Tibial nerve (tissue), 4 donors: ENCODE results near the gene PEX3.
"Not testable (repeated sequence)": the region's sequence is repeated elsewhere in the genome, so short reads cannot be mapped to it uniquely, and the experiment has no call there.

Source experiments
- EP300 ChIP-seq, 2 donors: sonication (generic); formaldehyde crosslinking; IDR thresholded peaks; one replicate each; pipeline ENCODE4 v1.6.1; 2017; ENCODE audit warnings: antibody characterized with exemption in 2 of 2, mild to moderate bottlenecking in 1 of 2
- TF ChIP-seq, protein P1 (sequence below), 5 experiments: fragments of 200-600 bp in 3 of 5; fragments of 450-650 bp in 2 of 5; sonication (generic) in 3 of 5; IDR thresholded peaks; one replicate each; pipeline ENCODE4 v1.5.1; 2016 to 2019; ENCODE audit warnings: antibody characterized with exemption in 5 of 5, mild to moderate bottlenecking in 3 of 5, moderate library complexity in 2 of 5

DNA sequence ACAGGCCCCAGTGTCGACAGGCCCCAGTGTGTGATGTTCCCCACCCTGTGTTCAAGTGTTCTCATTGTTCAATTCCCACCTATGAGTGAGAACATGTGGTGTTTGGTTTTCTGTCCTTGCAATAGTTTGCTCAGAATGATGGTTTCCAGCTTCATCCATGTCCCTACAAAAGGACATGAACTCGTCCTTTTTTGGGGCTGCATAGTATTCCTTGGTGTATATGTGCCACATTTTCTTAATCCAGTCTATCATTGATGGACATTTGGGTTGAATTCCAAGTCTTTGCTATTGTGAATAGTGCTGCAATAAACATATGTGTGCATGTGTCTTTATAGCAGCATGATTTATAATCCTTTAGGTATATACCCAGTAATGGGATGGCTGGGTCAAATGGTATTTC lies 18.2 kb downstream of the PEX3 start:
- TF ChIP-seq, protein P1, sequence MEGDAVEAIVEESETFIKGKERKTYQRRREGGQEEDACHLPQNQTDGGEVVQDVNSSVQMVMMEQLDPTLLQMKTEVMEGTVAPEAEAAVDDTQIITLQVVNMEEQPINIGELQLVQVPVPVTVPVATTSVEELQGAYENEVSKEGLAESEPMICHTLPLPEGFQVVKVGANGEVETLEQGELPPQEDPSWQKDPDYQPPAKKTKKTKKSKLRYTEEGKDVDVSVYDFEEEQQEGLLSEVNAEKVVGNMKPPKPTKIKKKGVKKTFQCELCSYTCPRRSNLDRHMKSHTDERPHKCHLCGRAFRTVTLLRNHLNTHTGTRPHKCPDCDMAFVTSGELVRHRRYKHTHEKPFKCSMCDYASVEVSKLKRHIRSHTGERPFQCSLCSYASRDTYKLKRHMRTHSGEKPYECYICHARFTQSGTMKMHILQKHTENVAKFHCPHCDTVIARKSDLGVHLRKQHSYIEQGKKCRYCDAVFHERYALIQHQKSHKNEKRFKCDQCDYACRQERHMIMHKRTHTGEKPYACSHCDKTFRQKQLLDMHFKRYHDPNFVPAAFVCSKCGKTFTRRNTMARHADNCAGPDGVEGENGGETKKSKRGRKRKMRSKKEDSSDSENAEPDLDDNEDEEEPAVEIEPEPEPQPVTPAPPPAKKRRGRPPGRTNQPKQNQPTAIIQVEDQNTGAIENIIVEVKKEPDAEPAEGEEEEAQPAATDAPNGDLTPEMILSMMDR (IDR thresholded peaks at IDR 0.05): not testable (repeated sequence)
- not testable (repeated sequence) for TF ChIP-seq EP300 (IDR thresholded peaks at IDR 0.05)
